DMS79 (cell line): Measurements from ENCODE around the gene PGM1.

Experiments
- DNase-seq: peaks from one replicate; lab custom pipeline; 2025; lab: John Stamatoyannopoulos, UW

Gene PGM1

GRCh38 chr1:63633281-63633680 is 40.1 kb downstream of the PGM1 start:
- DNase-seq, result no peak

- DNase-seq, result no peak
Measured at GRCh38 chr1:63634471-63634870, 41.3 kb downstream of the PGM1 start.

GRCh38 chr1:63635681-63636080 is 42.5 kb downstream of the PGM1 start:
- no peak for DNase-seq

GRCh38 chr1:63636192-63637105 is 43.2 kb downstream of the PGM1 start:
- no peak for DNase-seq

GRCh38 chr1:63638471-63638870 is 45.3 kb downstream of the PGM1 start:
- DNase-seq, result no peak

- no peak for DNase-seq
Measured at GRCh38 chr1:63638875-63639274, 45.7 kb downstream of the PGM1 start.

- no peak for DNase-seq
Measured at GRCh38 chr1:63640633-63641567, 47.7 kb downstream of the PGM1 start.

- DNase-seq, result no peak
Measured at GRCh38 chr1:63641615-63642014, 48.4 kb downstream of the PGM1 start.

GRCh38 chr1:63642901-63643300 is 49.7 kb downstream of the PGM1 start:
- DNase-seq, result no peak

- no peak for DNase-seq
Measured at GRCh38 chr1:63643517-63643916, 50.3 kb downstream of the PGM1 start.

GRCh38 chr1:63643926-63644325 is 50.7 kb downstream of the PGM1 start:
- peak; percentile 24 for DNase-seq

GRCh38 chr1:63645317-63645716 is 52.1 kb downstream of the PGM1 start:
- DNase-seq, result no peak

GRCh38 chr1:63648689-63649088 is 55.5 kb downstream of the PGM1 start:
- no peak for DNase-seq

GRCh38 chr1:63651161-63651701 is 58.0 kb downstream of the PGM1 start:
- no peak for DNase-seq

GRCh38 chr1:63653976-63654375 is 60.8 kb downstream of the PGM1 start:
- DNase-seq, result no peak

- DNase-seq, result no peak
Measured at GRCh38 chr1:63659448-63659847, 66.2 kb downstream of the PGM1 start.

GRCh38 chr1:63662056-63662836 is 69.0 kb downstream of the PGM1 start:
- no peak for DNase-seq

- DNase-seq, result no peak
Measured at GRCh38 chr1:63662841-63663240, 69.6 kb downstream of the PGM1 start.

GRCh38 chr1:63663301-63663700 is 70.1 kb downstream of the PGM1 start:
- no peak for DNase-seq

GRCh38 chr1:63663873-63664272 is 70.7 kb downstream of the PGM1 start:
- no peak for DNase-seq

- no peak for DNase-seq
Measured at GRCh38 chr1:63664742-63665141, 71.5 kb downstream of the PGM1 start.

GRCh38 chr1:63665410-63665809 is 72.2 kb downstream of the PGM1 start:
- no peak for DNase-seq
